Mesendoderm (in vitro differentiated cells): ENCODE results near the gene EFL1.

Experiments
- DNase-seq: peaks from one replicate; pipeline ENCODE4 v3.0.0; 2013
- H2AK5ac ChIP-seq: 2 replicates; pipeline ENCODE4 v1.6.1; 2013; ENCODE audit warnings: low read length, inconsistent platforms
- H2BK120ac ChIP-seq: 2 replicates; pipeline ENCODE4 v1.6.1; 2013; ENCODE audit warnings: low read depth, mild to moderate bottlenecking, low read length, moderate library complexity, mixed read lengths
- H2BK15ac ChIP-seq: replicated peaks from 2 replicates; pipeline ENCODE4 v1.6.1; 2013; ENCODE audit warnings: low read depth, mild to moderate bottlenecking, moderate library complexity
- H2BK5ac ChIP-seq: 2 replicates; pipeline ENCODE4 v1.6.1; 2013; ENCODE audit warnings: low read length, inconsistent platforms
- H3K18ac ChIP-seq: 2 replicates; pipeline ENCODE4 v1.6.1; 2013; ENCODE audit warnings: mild to moderate bottlenecking, low read length, mixed read lengths
- H3K23ac ChIP-seq: one replicate; pipeline ENCODE4 v1.6.1; 2013; ENCODE audit warnings: low read length
- H3K27ac ChIP-seq: 2 replicates; pipeline ENCODE4 v1.5.1; 2013; ENCODE audit warnings: low read depth, mild to moderate bottlenecking, inconsistent platforms, low read length, moderate library complexity
- H3K27me3 ChIP-seq: 2 replicates; pipeline ENCODE4 v1.6.1; 2013; ENCODE audit warnings: low read length, control low read depth, mild to moderate bottlenecking, inconsistent platforms; ENCODE audit not compliant: insufficient read depth, poor library complexity
- H3K36me3 ChIP-seq: 2 replicates; pipeline ENCODE4 v1.6.1; 2013; ENCODE audit warnings: low read length, inconsistent platforms; ENCODE audit not compliant: control insufficient read depth, insufficient read depth
- H3K4ac ChIP-seq: one replicate; pipeline ENCODE4 v1.6.1; 2013; ENCODE audit warnings: low read depth, mild to moderate bottlenecking, low read length, moderate library complexity
- H3K4me1 ChIP-seq: 2 replicates; pipeline ENCODE4 v1.6.1; 2013; ENCODE audit warnings: low read depth, low read length, inconsistent platforms; ENCODE audit not compliant: control insufficient read depth
- H3K4me2 ChIP-seq: 2 replicates; pipeline ENCODE4 v1.6.1; 2013; ENCODE audit warnings: low read length
- H3K4me3 ChIP-seq: 2 replicates; pipeline ENCODE4 v1.5.1; 2013; ENCODE audit warnings: mild to moderate bottlenecking, low read length
- H3K56ac ChIP-seq: one replicate; pipeline ENCODE4 v1.6.1; 2013; ENCODE audit warnings: low read length
- H3K79me1 ChIP-seq: 2 replicates; pipeline ENCODE4 v1.6.1; 2013; ENCODE audit warnings: low read length, inconsistent platforms
- H3K79me2 ChIP-seq: 2 replicates; pipeline ENCODE4 v1.6.1; 2013; ENCODE audit warnings: mild to moderate bottlenecking, low read length; ENCODE audit not compliant: control insufficient read depth, insufficient read depth
- H3K9ac ChIP-seq: 2 replicates; pipeline ENCODE4 v1.6.1; 2013; ENCODE audit warnings: low read length, inconsistent platforms
- H4K5ac ChIP-seq: one replicate; pipeline ENCODE4 v1.6.1; 2013; ENCODE audit warnings: low read length
- H4K8ac ChIP-seq: one replicate; pipeline ENCODE4 v1.6.1; 2013; ENCODE audit warnings: low read depth, mild to moderate bottlenecking, control low read depth, low read length, moderate library complexity
- WGBS: extraction: QIAGEN DNeasy Blood & Tissue Kit; methylation state at CpG from one replicate; pipeline ENCODE4 v1.1.7; 2013; ENCODE audit warnings: low lambda C conversion rate, missing lambda C conversion rate; ENCODE audit not compliant: insufficient coverage; ENCODE audit errors: extremely low coverage; 5-methylcytosine and 5-hydroxymethylcytosine counted together

The EFL1 gene

GRCh38 chr15:82093774-82094211 lies 168.7 kb downstream of the EFL1 start:
- Histone ChIP-seq H3K4ac (no peak overlapping the region), H3K18ac (no peak overlapping the region), H3K4me3 (no peak overlapping the region), H4K5ac (no peak overlapping the region), H3K9ac (no peak overlapping the region), H3K4me1 (no peaks in the 10 kb centered on the region), H3K23ac (no peak overlapping the region), H3K56ac (no peak overlapping the region), H3K4me2 (no peak overlapping the region), H3K27me3 (no peaks in the 10 kb centered on the region), H2BK5ac (no peak overlapping the region), H4K8ac (no peak overlapping the region), H3K79me1 (no peaks in the 10 kb centered on the region), H3K27ac (no peak overlapping the region), H2AK5ac (no peak overlapping the region), H3K36me3 (no peaks in the 10 kb centered on the region), H2BK120ac (no peak overlapping the region), H3K79me2 (no peaks in the 10 kb centered on the region), H2BK15ac (no peak overlapping the region)
- no peak for DNase-seq
- no CpG with 5 or more reads among the region's 13 CpGs for WGBS

- Histone ChIP-seq H2BK120ac (no peak overlapping the region), H3K4ac (no peak overlapping the region), H3K9ac (no peak overlapping the region), H3K4me3 (no peak overlapping the region), H3K27ac (no peak overlapping the region), H4K5ac (no peak overlapping the region), H3K56ac (no peak overlapping the region), H3K4me1 (no peaks in the 10 kb centered on the region), H3K79me2 (no peaks in the 10 kb centered on the region), H2BK15ac (no peak overlapping the region), H4K8ac (no peak overlapping the region), H3K4me2 (no peak overlapping the region), H2BK5ac (no peak overlapping the region), H3K18ac (no peak overlapping the region), H3K23ac (no peak overlapping the region), H3K79me1 (no peaks in the 10 kb centered on the region), H3K36me3 (no peaks in the 10 kb centered on the region), H3K27me3 (no peaks in the 10 kb centered on the region), H2AK5ac (no peak overlapping the region)
- no CpG with 5 or more reads among the region's 5 CpGs for WGBS
- no peak for DNase-seq
Measured at GRCh38 chr15:82093325-82093724, 169.2 kb downstream of the EFL1 start.

GRCh38 chr15:82091636-82092140 lies 170.8 kb downstream of the EFL1 start:
- Histone ChIP-seq H4K5ac (no peak overlapping the region), H2AK5ac (no peak overlapping the region), H3K18ac (no peak overlapping the region), H3K79me1 (no peaks in the 10 kb centered on the region), H3K36me3 (no peaks in the 10 kb centered on the region), H3K27me3 (no peaks in the 10 kb centered on the region), H2BK120ac (no peak overlapping the region), H3K56ac (no peak overlapping the region), H4K8ac (no peak overlapping the region), H2BK5ac (no peak overlapping the region), H3K4me2 (no peak overlapping the region), H3K4ac (no peak overlapping the region), H3K4me1 (no peaks in the 10 kb centered on the region), H2BK15ac (no peak overlapping the region), H3K79me2 (no peaks in the 10 kb centered on the region), H3K27ac (no peak overlapping the region), H3K9ac (no peak overlapping the region), H3K4me3 (no peak overlapping the region), H3K23ac (no peak overlapping the region)
- DNase-seq = no peak
- WGBS = no CpG with 5 or more reads among the region's 3 CpGs

- Histone ChIP-seq H3K56ac (no peak overlapping the region), H3K4ac (no peak overlapping the region), H3K4me3 (no peak overlapping the region), H3K27ac (no peak overlapping the region), H4K8ac (no peak overlapping the region), H3K4me1 (no peaks in the 10 kb centered on the region), H3K36me3 (no peaks in the 10 kb centered on the region), H3K9ac (no peak overlapping the region), H2BK15ac (no peak overlapping the region), H3K18ac (no peak overlapping the region), H2AK5ac (no peak overlapping the region), H4K5ac (no peak overlapping the region), H3K79me1 (no peaks in the 10 kb centered on the region), H3K79me2 (no peaks in the 10 kb centered on the region), H2BK120ac (no peak overlapping the region), H2BK5ac (no peak overlapping the region), H3K23ac (no peak overlapping the region), H3K27me3 (no peaks in the 10 kb centered on the region), H3K4me2 (no peak overlapping the region)
- no peak for DNase-seq
- no CpG with 5 or more reads among the region's 16 CpGs for WGBS
Measured at GRCh38 chr15:82086243-82086995, 176.1 kb downstream of the EFL1 start.

GRCh38 chr15:82081914-82082762 lies 180.4 kb downstream of the EFL1 start:
- no peaks in the 10 kb centered on the region for H3K4me1 ChIP-seq
- no peaks in the 10 kb centered on the region for H3K79me2 ChIP-seq
- no peak overlapping the region for H2BK120ac ChIP-seq
- H4K8ac ChIP-seq = no peak overlapping the region
- H3K4me2 ChIP-seq = no peak overlapping the region
- WGBS = no CpG with 5 or more reads among the region's 14 CpGs
- H3K56ac ChIP-seq = no peak overlapping the region
- no peaks in the 10 kb centered on the region for H3K27me3 ChIP-seq
- no peak overlapping the region for H3K27ac ChIP-seq
- H3K4me3 ChIP-seq = no peak overlapping the region
- H3K18ac ChIP-seq = no peak overlapping the region
- no peaks in the 10 kb centered on the region for H3K79me1 ChIP-seq
- no peak overlapping the region for H2BK5ac ChIP-seq
- no peak overlapping the region for H3K23ac ChIP-seq
- no peak overlapping the region for H2AK5ac ChIP-seq
- no peak overlapping the region for H2BK15ac ChIP-seq
- H3K4ac ChIP-seq = no peak overlapping the region
- no peak overlapping the region for H3K9ac ChIP-seq
- H4K5ac ChIP-seq = no peak overlapping the region
- peak; percentile 80 for DNase-seq
- no peaks in the 10 kb centered on the region for H3K36me3 ChIP-seq
